HG03064 (cell line): ENCODE measurements around the gene MCCC1.
A peak's percentile ranks its signal among the peaks of the same experiment; 100 is the strongest.

ENCODE experiments used
- ATAC-seq: cut with Tn5 transposase; IDR thresholded peaks from one replicate; pipeline ENCODE4 v1.9.1; 2021; ENCODE audit warnings: low read depth; ENCODE audit not compliant: unreplicated experiment

Gene MCCC1

DNA sequence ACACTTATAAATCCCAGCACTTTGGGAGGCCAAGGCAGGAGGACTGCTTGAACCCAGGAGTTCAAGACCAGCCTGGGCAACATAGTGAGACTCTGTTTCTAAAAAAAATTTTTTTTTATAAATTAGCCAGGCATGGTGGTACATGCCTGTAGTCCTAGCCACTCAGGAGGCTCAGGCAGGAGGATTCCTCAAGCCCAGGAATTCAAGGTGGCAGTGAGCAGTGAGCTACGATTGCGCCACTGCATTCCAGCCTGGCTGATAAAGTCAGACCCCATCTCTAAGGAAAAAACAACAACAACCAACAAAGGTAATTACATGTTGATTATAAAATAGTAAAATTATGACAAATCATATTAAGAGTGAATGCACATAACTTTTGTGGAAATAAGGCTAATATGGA is 40.9 kb downstream of the MCCC1 start:
- no peak for ATAC-seq

DNA sequence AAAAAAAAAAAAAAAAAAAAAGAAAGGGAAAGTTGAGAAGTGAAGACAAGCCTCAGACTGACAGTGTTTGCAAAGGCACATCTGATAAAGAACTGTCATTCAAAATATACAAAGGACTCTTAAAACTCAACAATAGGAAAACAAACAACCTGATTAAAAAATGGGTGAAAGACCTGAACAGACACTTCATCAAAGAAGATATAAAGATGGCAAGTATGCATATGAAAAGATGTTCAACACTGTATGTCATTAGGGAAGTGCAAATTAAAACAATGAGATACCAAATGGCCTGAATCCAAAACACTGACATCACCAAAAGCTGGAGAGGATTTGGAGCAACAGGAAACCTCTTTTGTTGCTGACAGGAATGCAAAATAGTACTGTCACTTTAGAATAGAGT is 48.6 kb downstream of the MCCC1 start:
- no peak for ATAC-seq

DNA sequence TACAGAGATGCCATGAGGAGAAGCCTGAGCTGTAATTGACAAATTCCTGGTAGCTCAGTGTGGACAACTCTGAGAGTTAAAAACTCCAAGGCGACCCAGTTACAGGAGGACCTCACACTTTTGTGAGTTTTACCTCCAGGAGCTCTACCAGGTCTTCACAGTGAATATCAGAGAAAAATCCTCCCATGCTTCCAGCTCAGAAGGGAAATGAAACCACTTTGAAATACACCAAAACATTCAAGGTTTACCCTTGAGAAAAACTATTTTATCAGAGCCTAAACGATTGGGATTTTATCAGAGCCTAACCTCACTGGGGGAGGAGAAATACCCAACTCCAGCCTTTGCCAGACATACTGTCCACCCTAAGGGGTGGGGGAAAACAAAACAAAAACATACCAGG is 52.4 kb downstream of the MCCC1 start:
- no peak for ATAC-seq

DNA sequence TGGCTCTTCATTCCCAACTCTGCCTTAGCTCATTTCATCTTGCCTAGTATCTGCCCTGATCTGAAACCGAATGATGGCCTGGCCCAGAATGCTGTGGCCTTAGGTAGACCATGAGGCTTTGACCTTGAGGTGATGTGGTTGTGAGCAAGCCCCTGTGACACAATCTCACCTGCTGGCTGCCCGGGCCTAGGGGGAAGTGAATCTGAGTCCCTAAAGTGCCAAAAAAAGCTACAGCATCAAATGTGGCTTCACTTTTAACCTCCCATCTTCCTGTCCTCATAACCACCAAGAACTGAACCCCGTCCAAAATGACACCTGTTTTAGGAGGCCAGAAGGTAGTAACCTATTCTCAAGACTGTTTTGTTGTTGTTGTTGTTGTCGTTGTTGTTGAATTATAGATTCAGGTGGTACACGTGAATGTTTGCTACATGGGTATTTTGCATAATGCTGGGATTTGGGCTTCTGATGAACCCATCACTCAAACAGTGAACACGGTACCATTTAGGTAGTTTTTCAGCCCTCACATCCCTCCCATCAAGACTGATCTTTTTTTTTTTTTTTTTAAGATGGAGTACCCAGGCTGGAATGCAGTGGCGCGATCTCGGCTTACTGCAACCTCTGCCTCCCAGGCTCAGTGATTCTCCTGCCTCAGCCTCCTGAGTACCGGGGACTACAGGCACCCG is 54.6 kb downstream of the MCCC1 start:
- ATAC-seq = peak; percentile 94

DNA sequence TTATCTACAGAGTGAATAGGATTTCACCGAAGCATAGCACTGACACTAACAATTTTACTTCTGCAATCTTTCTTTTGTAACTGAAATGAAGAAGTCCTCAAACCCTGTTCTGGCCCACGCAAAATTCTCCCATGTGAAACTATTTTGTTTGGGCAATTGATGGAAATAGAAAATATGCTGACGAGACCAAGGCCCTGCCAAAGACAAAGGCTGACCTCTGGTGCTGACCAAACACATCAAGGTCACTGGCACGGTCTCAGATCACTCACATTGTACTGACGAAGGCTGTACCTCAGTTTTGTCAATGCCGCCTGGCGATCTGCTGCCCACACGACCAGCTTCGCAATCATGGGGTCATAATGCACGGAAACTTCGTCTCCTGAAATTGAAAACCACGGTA is 60.5 kb downstream of the MCCC1 start:
- no peak for ATAC-seq

DNA sequence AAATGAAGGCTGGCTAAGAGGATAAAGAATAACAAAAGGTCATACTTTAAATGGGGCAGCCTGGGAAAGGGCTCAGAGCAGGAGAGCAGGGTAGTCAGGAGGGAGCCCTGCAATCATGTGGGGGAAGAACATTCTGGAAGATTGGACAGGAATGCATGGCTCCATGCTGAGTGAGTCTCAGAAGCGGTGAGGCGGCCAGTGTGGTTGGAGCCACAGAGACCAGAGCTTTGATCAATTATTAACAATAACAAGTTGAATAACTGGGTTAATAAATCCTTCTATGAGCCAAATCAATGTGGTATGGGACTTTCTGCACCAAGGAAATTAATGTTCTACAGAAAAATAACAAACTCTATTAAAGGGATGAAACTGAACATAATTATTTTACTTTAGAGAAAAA is 61.1 kb downstream of the MCCC1 start:
- no peak for ATAC-seq

DNA sequence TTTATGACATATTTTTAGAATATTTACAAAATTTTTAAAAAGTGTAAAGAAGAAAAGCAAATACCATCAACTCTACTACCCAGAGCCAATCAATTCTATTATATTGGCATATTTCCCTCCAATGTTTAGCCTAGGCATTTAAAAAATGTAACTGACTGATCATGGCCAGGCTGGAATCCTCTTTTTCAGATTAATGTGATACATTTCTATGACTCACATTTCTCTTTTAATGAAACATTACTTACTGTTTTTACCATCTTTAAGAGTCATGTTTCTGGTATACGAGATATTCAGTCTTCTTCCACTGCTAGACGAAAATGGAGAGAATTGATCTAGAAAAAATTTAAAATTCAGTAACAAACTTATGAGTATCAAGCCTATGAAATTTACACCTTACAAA is 65.5 kb downstream of the MCCC1 start:
- ATAC-seq = no peak

DNA sequence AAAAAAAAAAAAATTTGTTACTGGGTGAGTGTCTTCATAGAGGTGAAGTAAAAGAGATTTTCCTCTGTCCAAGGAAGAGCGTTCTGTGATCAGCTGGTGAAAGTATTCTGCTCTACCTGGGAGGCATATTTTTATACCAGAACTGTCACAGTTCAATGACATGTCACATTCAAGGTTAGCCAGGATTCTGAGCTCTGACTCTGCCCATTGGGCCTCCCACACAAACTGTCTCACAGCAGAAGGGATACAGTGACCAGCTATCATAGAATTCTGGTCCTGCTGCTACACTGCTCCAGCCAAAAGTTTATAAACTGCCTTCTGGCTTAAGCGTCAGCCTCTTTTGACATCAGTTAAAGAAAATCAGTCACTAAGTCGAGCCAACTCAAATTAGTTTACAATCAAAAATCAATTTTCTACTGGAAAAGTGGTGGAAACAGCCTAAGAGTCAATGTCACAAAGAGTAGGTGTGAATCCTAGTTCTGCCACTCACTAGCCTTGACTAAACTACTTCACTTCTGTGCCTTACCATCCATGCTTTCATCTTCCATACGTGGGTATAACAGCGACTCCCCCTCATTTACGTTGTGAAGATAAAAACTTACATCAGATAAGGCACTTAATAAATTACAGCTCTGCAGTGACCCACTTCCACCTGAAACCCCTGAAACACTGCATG is 66.3 kb downstream of the MCCC1 start:
- ATAC-seq = no peak

DNA sequence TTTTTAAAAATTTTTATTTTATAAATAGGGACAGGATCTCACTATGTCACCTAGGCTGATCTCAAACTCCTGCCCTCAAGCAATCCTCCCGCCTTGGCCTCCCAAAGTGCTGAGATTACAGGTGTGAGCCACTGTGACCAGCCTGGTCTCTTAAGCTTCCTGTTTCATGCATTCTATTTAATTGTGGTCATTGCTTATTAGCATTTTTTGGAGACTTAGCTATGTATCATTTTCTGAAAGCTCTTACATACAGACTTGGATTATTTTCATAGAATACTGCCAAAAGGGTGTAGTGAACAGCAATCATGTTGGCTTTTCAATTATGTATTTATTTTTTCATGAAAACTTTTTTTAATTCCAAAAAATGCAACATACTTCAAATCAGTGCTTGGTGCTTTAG is 67.5 kb downstream of the MCCC1 start:
- no peak for ATAC-seq

DNA sequence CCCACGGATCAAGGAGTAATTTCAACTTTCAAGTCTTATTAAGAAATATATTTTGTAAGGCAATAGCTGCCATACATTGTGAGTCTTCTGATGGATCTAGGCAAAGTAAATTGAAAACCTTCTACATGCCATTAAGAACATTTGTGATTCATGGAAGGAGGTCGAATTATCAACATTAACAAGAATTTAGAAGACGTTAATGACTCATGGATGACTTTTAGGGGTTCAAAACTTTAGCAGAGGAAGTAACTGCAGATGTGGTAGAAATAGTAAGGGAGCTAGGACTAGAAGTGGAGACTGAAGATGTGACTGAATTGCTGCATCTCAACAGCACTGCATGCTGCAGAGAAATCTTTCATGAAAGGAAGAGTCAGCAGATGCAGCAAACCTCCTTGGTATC is 70.9 kb downstream of the MCCC1 start:
- ATAC-seq = no peak

DNA sequence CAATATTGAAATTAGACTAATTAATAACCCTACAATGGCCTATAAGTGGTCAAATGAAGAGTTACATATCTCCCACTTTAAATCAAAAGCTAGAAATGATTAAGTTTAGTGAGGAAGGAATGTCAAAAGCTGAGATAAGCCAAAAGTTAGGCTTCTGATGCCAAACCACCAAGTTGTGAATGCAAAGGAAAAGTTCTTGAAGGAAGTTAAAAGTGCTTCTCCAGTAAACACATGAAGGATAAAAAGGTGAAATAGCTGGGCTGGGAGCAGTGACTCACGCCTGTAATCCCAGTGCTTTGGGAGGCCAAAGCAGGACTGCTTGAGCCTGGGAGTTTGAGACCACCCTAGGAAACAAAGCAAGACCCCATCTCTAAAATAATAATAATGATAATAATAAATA is 72.0 kb downstream of the MCCC1 start:
- no peak for ATAC-seq

DNA sequence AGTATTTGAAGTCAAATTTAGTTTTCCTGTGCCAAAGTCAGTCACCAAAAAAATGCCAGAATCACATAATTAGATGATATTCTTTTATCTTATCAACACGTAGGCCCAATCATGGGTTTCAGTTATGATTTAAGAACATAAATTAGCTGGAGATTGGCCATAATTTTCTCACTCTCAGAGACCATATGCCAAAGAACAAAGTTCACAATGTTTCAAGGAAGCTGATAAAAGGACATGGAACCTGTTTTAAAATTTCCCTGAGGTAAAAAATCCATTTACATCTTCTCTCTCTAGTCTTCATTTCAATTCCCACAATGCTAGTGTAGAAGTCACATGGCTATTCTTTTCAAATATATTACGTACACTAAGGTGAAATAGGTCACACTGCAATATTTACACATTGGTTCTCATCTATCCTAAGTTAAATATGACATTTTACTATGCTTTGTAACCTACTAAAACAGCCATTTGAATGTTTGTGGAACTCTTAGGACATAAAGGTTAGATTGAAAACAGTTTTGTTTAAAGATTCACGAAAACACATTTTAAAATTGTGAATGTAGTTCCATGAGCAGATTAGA is 76.3 kb downstream of the MCCC1 start:
- ATAC-seq = no peak

DNA sequence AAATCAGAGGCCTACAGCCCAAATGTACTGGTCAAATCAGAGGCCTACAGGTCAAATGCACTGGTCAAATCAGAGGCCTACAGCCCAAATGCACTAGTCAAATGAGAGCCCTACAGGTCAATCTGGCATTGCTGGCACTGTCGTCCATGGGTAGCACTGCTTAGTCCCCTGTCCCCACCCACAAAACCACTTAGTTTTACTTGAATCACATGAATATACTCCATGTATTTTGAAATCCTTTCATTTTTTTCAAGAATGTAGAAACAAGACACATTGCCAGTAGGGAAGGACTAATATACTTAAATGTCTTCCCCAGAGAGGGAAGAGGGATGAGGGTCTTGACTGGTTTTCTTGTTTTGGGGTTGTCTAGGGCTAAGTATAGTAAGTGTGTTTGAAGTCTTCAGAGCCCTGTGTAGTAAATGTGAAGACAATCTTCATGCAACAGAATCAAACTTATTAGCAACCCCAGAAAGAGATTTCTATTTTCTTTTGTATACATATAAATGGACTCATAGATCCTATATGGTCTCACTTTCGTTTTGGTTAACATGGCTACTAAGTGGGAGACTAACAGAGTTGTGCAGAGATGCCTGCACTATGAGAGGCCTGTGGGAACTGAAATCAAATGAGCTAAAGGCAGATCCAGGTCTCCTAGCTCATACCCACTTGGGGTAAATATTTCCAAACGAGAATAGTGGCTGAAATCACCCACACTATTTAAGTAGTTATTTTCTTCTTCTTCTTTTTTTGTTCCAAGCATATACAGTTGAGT is 80.7 kb downstream of the MCCC1 start:
- ATAC-seq = no peak

DNA sequence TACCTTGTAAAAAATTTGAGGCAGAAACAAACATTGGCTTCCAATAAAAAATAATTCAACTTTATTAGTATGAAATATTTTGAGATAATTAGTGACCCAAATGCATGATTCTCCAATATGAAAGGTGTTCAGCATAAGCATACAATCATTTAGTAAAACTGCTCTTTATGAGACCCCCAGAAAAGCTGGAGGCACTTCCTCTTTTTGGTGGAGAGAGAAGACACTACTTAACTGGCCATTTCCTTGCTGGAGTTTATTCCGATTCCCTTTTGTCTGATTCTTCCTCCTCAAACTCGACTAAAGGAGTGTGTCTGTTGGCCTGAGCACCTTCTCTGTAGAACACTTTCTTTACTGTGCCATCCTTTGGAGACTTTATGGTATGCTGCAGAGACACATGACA is 84.1 kb downstream of the MCCC1 start:
- ATAC-seq = no peak

DNA sequence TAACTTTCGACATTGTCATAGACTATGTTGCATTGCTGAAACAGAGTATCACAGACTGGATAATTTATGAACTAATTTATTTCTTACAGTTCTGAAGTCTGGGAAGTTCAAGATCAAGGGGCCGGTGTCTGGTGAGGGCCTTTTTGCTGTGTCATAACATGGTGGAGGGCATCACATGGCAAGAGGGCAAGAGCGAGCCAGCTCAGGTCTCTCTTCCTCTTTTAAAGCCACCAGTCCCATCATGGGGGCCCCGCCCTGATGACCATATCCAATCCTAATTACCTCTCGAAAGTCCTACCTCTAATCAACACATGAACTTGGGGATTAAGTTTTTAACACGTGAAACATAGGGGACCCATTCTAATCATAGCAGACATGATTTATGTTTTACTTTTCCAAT is 85.4 kb downstream of the MCCC1 start:
- no peak for ATAC-seq

DNA sequence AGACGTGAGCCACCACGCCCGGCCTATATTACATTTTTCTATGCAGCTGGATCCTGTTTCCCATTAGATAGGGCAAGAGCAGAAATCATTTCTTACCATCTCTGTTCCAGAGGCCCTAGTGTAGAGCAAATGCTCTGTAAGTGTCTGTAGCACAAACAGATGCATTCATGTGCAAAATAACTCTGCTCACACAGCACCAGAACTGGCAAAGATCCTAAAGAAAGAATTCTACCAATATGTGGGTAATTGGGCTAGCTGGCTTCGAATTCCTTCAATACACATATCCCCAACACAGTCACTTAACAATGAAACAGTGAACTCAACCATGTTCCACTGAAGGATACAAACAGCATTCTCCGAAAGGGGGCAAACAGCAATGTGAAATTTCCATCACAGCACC is 86.2 kb downstream of the MCCC1 start:
- no peak for ATAC-seq

DNA sequence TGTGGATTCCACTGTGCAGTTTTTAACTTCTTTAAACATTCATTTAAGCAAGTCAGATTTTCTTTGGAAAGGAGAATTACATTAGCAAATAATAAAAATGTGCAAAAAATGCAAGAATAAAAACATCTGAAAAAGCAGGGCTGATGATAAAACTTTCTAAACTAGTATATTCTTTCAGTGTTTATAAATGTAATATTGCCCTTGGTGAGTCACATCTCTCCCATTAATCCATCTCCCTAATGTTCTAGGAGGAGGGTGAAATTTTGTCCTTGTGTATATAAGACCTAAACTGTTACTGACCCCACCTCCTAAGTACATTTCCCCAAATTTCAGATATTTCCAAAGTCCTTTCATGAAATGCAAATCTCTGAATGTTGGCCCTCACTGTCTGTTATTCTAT is 90.5 kb downstream of the MCCC1 start:
- ATAC-seq = no peak

DNA sequence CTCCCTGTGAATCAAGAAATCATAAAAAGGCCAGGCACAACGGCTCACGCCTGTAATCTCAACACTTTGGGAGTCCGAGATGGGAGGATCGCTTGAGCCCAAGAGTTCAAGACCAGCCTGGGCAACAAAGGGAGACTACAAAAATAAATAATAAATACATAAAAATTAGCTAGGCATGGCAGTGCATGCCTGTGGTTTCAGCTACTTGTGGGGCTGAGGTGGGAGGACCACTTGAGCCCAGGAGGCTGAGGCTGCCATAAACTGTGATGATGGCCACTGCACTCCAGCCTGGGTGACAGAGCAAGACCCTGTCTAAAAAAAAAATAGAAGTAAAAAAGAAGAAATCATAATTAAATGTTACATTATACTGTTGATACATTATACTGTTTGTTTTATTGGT is 91.0 kb downstream of the MCCC1 start:
- no peak for ATAC-seq

DNA sequence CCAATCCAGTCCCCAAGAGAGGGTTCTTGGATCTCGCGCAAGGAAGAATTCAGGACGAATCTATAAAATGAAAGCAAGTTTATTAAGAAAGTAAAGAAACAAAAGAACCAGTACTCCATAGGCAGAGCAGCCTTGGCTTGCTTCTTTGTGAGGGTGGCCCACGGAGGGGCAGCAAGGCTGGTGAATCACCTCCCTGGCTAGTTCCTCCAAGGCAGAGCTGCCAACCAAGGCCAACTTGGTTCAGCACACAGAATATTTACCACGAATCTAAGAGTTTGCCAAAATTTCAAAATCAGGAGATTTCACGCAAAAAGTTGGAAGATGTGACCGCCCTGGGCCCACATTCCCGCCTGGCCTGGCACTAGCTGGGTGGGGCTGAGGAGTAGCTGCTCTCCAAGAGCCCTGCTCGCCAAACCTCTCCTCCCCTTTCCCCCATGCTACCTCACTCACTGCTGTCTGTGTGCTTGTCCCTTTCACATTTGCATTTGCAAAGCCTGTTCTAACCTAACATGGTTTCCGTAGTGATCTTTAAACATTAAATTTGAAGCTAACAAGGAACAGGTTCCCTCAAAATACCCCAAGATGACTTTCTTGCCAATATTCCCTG is 92.8 kb downstream of the MCCC1 start:
- no peak for ATAC-seq

DNA sequence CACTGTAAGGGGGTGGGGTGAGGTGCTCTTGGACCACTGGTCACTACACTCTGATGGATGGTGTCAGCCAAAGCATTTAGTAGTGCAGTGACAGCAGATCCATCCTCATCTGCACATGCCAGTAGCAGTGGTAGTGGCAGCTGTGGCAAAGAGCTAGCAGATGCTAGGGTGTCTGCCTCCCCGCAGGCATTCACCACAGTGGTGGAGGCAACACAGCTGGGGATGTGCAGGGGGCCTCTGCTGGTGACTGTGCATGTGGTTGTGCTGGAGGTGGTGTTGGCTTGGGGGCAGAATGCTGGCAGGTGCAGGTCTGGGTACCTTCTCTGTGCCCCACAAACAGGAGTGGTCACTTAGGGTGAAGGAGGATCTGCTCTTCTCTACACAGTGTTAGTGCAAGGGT is 99.5 kb downstream of the MCCC1 start:
- ATAC-seq = no peak
